ENCODE results near the gene RNF138. TPM values are rescaled to one million over a fixed set of nuclear protein-coding genes. Genes with fewer than 3 reads are reported as not detected.

The RNF138 gene
- total and polyA plus RNA-seq, 2 of the 13 experiments (the other 11 are each of a cell fraction or from before 2014, with no cell fraction given) = 14.6 to 33.6 TPM

- TF ChIP-seq IKZF5 (CRISPR knock-in tag; IDR thresholded peaks at IDR 0.05) (no peak; the same call in 1 of the 2 replicates), ZNF318 (CRISPR knock-in tag; IDR thresholded peaks at IDR 0.05) (peak; percentile 35; the same call in 1 of the 2 replicates), ZKSCAN1 (IDR thresholded peaks at IDR 0.05; ENCODE audit: low read length) (no peak), RFX1 (IDR thresholded peaks at IDR 0.05) (no peak), ATF7 (IDR thresholded peaks at IDR 0.05) (no peak), ATF7 (CRISPR knock-in tag; IDR thresholded peaks at IDR 0.05) (peak; percentile 67; the same call in 1 of the 2 replicates), ZFY (CRISPR knock-in tag; IDR thresholded peaks at IDR 0.05) (peak; percentile 94), ZNF337 (CRISPR knock-in tag; IDR thresholded peaks at IDR 0.05; ENCODE audit: borderline replicate concordance, low read depth) (peak; percentile 78; the same call in 1 of the 2 replicates), ZNF33A (CRISPR knock-in tag; IDR thresholded peaks at IDR 0.05; ENCODE audit: borderline replicate concordance) (no peak), FOXC1 (CRISPR knock-in tag; IDR thresholded peaks at IDR 0.05; ENCODE audit: borderline replicate concordance) (peak; percentile 73; the same call in 1 of the 2 replicates), DMTF1 (CRISPR knock-in tag; IDR thresholded peaks at IDR 0.05) (0 out of 2 replicates have a peak, but pooled peaks have one; percentile 60), CAMTA2 (CRISPR knock-in tag; IDR thresholded peaks at IDR 0.05; ENCODE audit: borderline replicate concordance) (peak; percentile 56), ZNF780A (CRISPR knock-in tag; IDR thresholded peaks at IDR 0.05) (peak; percentile 93), ZNF44 (CRISPR knock-in tag; IDR thresholded peaks at IDR 0.05) (no peak; the same call in 1 of the 2 replicates), ZNF503 (CRISPR knock-in tag; IDR thresholded peaks at IDR 0.05) (0 out of 2 replicates have a peak, but pooled peaks have one; percentile 18), GTF2F1 (IDR thresholded peaks at IDR 0.05; ENCODE audit: low read length) (no peak)
These were observed at the start of gene RNF138 (continued) for GRCh38 chr18:32091724-32092421.
